ENCODE data around the gene SHROOM3.

- TF ChIP-seq POLR2A (IDR thresholded peaks at IDR 0.05), result no peak
- TF ChIP-seq, protein P1, sequence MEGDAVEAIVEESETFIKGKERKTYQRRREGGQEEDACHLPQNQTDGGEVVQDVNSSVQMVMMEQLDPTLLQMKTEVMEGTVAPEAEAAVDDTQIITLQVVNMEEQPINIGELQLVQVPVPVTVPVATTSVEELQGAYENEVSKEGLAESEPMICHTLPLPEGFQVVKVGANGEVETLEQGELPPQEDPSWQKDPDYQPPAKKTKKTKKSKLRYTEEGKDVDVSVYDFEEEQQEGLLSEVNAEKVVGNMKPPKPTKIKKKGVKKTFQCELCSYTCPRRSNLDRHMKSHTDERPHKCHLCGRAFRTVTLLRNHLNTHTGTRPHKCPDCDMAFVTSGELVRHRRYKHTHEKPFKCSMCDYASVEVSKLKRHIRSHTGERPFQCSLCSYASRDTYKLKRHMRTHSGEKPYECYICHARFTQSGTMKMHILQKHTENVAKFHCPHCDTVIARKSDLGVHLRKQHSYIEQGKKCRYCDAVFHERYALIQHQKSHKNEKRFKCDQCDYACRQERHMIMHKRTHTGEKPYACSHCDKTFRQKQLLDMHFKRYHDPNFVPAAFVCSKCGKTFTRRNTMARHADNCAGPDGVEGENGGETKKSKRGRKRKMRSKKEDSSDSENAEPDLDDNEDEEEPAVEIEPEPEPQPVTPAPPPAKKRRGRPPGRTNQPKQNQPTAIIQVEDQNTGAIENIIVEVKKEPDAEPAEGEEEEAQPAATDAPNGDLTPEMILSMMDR (IDR thresholded peaks at IDR 0.05), result no peak
Observed at GRCh38 chr4:76601791-76602190, 166.8 kb downstream of the SHROOM3 start.

All from Peyer's patch (tissue), 4 donors.